Lower leg skin (tissue), 3 donors: ENCODE measurements around the gene MPEG1.

ENCODE experiments used
- CTCF ChIP-seq, 3 donors: fragments of 450-650 bp; IDR thresholded peaks; one replicate each; pipeline ENCODE4 v1.5.1; 2016; ENCODE audit warnings: antibody characterized with exemption in 3 of 3, mild to moderate bottlenecking in 3 of 3, moderate library complexity in 2 of 3
- POLR2A ChIP-seq, 2 donors: fragments of 450-650 bp; IDR thresholded peaks; one replicate each; pipeline ENCODE4 v1.6.1; 2016 to 2017; ENCODE audit warnings: antibody characterized with exemption in 2 of 2, mild to moderate bottlenecking in 1 of 2, moderate library complexity in 1 of 2

- peak in 1 of 3 donors; percentile 67 for TF ChIP-seq CTCF (IDR thresholded peaks at IDR 0.05)
- TF ChIP-seq POLR2A (IDR thresholded peaks at IDR 0.05), result no peak
Measured at GRCh38 chr11:59171508-59172322, 41.0 kb downstream of the MPEG1 start, which contains the start of gene DTX4.
